GM21825 (cell line): ENCODE results near the gene WTAP.
A peak's percentile ranks its signal among the peaks of the same experiment; 100 is the strongest.
"Not testable (repeated sequence)": the region's sequence is repeated elsewhere in the genome, so short reads cannot be mapped to it uniquely, and the experiment has no call there.

ENCODE experiments used
- ATAC-seq: cut with Tn5 transposase; IDR thresholded peaks from one replicate; pipeline ENCODE4 v1.9.1; 2021; ENCODE audit warnings: mild to moderate bottlenecking, moderate library complexity; ENCODE audit not compliant: unreplicated experiment

The WTAP gene

DNA sequence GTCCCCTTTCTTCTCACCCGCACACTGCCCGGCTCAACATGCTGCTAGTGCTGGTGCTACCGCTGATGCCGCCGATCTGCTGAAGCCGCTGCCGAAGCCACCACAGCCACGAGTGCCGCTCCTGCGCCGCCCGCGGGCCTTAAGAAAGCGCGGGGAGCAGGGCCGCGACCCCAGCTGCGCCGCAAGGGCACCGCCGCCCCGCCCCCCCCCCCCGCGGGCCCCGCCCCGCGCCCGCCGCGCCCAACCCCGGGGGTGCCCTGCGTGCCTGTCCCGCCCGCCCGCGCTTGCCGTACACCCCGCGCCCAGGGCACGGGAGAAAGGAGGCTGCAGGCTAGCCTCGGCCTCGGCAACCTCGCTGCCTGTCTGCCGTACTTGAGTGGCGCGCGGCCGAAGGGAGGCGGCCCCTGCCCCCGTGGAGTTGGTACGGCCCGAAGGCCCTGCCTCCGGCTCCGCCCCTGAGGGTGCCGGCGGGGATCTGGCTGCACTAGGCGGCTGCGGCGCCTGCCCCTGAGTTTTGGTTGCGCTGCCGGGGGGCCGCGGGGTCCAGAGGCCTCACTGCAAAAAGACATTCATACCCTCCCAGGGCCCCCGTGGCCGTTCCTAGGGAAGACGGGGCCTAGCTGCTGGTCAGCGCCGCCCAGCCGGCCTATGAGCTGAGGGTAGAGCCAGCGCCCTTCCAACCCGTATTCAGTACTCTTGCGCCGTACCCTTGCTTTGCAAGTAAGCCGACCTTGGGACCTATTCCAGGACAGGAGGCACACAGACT is 34.0 kb upstream of the WTAP start, which contains the start of gene SOD2:
Gene SOD2 (minus strand): TSS at position 114 of the 766 bp plus-strand sequence. CDS start 74 bp downstream, at position 40.
- peak; percentile 76 for ATAC-seq

DNA sequence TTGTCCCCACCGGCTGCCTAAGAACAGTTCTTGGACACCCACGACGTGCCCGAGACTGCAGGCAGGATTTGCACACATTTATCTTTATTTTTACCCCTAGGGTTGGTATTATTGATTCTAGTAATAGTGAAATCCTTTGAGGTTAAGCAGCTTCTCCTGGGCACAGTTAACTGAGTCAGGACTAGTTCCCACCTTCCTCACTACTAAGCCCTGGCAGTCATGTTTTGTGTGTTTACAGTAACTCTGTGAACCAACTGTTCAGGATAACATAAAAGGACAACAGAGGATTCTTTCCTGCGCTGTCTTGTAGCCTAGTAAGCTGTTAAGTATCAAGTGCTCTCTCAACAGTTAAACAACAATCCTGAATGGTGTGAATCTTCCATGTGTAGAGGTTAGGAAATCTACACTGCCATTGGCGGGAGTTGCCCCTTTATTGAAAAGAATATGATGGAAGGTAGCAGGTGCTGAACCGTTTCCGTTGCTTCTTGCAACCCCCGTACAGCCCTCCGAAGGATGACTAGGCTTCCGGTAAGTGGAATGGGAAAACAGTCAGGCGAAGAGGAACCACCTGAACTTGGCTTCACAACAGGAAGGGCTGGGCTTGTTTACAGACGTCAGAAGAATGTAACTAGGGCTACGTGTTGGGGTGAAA is 33.3 kb upstream of the WTAP start:
- no peak for ATAC-seq

DNA sequence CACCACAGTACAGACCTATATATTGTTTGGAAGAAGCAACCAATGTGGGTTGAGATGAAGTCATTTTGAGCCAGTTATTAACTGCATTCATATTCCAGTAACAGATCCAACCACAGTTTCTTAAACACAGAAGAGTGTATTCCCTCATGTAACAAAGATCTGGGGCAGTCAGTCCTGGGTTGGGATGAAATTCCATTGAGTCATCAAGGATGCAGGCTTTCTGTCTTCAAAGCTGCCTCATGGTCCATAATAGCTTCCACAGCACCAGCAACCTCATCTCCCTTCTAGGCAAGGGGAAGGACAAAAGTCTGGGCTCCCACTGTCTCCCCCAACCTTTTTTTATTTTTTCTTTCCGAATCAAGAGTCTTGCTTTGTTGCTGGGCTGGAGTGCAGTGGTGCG is 31.3 kb upstream of the WTAP start:
- ATAC-seq: no peak

DNA sequence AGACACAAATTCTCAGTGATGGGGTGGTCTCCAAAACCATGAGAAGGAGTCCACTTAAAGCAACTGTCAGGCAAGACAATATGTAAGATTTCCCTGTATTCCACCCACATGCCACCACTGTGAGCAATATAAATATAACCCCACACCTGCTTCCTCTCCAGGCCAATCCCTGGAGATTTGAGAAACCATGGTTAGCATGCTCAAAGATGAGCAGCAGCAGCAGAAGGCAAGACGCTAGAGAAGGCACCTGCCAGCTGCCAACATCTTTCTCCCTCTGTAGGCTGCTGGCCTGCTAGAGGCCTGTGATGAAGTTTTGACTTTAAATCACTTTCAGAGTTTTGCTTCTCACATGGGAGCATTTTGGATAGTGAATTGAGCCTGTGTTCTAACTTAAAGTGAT is 26.3 kb upstream of the WTAP start:
- ATAC-seq: no peak

DNA sequence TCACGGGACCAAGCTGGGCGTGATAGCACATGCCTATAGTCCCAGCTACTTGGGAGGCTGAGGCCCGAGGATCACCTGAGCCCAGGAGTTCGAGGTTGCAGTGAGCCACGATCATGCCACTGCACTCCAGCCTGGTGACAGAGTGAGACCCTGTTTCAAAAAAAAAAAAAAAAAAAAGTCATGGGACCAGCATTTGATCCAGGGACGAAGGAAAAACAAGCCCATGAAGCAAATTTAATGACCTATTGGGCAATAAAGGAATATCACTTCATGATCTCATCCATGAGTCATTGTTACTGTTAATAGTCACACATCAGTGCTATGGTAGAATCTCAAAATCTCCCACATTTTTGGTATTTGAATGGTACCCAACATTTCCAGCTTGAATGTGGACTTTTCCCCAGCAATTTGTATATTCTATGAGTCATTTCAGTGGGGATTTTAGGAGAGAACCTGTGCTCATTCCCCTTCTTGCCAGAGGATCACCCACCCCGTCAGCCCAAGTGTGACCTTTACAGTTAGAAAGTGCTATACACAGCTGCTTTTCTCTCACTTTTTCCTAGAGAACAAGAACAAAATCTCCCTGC is 25.8 kb upstream of the WTAP start:
- ATAC-seq: no peak

DNA sequence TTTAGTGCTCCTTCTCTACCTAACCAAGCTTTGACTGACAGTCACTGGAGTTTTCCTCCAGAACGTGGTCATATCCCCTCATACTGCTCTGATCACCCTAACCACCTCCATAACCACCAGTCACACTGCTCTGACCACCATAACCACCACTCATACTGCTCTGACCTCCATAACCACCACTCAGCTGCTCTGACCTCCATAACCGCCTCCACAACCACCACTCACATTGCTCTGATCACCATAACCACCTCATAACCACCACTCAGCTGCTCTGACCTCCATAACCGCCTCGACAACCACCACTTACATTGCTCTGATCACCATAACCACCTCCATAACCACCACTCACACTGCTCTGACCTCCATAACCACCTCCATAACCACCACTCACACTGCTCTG is 16.7 kb upstream of the WTAP start:
- ATAC-seq: not testable (repeated sequence)

DNA sequence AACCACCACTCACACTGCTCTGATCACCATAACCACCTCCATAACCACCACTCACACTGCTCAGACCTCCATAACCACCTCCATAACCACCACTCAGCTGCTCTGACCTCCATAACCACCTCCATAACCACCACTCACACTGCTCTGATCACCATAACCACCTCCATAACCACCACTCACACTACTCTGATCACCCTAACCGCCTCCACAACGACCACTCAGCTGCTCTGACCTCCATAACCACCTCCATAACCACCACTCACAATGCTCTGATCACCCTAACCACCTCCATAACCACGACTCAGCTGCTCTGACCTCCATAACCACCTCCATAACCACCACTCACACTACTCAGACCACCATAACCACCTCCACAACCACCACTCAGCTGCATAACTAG is 14.9 kb upstream of the WTAP start:
- not testable (repeated sequence) for ATAC-seq

DNA sequence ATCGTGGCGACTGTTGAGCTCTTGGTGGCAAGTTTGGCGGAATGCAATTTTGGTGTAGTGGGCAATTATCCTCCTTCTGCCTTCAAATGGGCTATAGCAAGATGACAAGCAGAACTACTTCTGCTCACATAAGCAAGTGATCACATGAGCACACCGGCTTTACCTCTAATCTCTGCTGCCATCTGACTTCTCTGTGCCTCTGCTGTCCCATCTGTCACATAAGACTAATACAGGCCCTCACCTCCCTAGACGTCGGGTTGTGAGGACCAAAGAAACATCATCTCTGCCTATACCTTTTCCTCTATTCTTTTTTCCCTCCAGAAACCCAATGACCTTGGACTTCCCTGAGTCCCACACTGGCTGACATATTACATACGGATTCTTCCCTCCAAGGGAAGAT is 13.3 kb upstream of the WTAP start:
- no peak for ATAC-seq

DNA sequence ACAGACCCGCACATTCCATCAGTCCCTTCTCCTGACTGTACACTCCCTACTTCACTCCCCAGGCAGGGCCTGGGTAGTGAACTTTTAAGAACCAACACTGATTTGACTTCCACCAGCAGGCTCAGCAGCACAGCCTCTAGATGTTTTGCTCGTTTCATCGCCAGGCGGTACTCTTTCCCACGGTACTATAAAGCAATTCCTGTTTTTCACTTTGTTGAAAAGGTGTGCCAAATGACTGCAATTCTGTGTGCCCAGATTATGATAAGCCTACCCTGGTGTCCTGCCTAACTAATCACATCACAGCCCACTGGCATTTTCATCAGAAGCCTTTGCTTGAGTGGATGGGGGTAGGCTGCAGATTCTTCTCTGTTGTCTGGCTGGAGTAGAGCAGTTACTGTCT is 12.9 kb upstream of the WTAP start:
- ATAC-seq: no peak

DNA sequence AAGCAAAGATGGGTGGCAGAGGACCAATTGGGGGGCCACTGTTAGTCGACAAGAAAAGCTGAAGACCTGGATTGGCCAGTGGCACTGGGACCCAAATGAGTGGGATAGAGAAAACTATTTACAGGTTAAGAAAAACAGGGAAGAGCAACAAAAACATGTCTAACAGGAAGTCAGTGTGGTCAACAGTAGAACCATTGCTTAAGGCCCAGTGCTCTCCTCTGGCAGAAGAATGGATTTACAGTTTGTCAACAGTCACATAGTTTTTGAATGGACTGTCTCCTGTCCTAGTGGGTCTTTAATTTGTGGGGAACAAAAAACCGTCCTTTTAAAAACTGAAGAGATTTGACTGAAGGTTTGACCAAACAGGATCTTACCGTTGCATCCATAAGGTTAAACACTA is 12.1 kb upstream of the WTAP start:
- ATAC-seq: no peak

DNA sequence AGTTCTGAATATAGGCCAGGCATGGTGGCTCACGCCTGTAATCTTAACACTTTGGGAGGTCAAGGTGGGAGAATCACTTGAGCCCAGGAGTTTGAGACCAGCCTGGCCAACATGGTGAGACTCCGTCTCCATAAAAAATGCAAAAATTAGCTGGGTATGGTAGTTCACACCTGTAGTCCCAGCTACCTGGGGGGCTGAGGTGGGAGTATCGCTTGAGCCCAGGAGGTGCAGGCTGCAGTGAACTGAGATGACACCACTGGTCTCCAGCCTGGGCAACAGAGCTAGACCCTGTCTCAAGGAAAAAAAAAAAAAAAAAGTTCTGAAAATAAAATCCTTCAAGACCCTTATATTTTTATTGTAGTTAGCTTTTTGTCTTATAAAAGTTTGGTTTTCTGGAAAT is 11.7 kb upstream of the WTAP start:
- no peak for ATAC-seq

DNA sequence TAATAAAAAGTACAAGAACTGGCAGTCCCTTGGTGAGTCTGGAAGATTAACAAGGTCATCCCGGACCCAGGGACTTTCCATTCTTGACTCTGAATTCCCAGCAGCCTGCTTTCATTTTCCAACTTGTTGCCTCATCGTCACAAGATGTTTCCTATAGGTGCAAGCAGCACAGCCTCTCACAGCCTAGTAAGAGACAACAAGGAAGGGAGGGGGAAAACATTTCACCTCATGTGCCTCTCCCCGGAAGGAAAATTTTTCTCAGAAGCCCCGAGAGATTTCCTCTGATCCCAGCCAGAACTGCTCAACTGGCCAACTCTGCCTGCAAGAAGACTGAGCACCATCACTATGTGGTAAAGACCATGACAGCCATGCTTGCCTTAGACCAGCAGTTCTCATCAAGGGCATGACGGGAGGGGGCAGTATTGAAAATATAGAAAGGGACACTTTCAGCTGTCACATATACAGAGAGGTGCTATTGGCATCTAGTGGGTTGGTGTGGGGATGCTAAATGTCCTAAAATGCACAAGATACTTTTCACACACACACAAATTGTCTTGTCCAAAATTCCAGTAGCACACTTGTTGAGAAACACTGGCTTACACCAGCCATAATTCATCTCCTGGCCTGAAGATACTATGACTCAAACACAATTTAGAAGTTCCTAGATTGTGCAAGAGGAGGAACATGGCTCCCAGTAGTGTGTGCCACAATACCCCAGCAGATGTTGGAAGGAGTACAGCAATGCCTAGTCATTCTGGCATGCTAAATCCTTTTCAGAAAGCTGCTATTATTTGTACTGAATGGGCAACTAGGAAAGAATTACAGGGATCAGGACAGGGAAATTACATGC is 10.8 kb upstream of the WTAP start:
- ATAC-seq: no peak

DNA sequence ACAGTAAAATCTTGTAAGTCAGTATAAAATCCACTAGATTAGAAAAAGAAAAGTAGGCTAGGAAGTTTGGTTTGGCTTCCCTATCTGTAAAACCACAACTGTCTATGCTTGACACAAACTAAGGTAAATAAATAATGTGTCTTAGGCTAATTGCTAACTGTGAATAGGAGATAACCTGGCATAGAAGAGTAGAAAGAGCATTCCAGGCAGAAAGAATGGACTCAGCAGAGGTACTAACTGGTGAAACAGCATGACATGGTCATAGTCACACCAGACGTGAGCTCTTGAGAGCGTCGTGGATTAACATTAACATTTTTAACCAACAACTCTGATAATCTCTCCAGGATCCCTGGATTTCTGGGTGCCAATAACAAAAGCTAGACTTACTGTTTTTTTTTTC is 8.7 kb upstream of the WTAP start:
- ATAC-seq: no peak

DNA sequence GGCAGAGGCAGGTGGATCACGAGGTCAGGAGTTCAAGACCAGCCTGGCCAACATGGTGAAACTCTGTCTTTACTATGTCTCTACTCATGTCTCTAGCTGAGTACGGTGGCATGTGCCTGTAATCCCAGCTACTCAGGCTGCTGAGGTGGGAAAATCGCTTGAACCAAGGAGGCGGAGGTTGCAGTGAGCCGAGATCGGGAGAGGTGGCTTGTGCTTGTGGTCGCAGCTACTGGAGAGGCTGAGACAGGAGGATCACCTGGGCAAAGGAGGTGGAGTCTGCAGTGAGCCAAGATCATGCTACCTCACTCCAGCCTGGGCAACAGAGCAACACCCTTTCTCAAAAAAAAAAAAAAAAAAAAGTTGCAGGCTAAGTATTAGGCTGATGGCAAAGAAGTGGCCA is 8.0 kb upstream of the WTAP start:
- no peak for ATAC-seq

DNA sequence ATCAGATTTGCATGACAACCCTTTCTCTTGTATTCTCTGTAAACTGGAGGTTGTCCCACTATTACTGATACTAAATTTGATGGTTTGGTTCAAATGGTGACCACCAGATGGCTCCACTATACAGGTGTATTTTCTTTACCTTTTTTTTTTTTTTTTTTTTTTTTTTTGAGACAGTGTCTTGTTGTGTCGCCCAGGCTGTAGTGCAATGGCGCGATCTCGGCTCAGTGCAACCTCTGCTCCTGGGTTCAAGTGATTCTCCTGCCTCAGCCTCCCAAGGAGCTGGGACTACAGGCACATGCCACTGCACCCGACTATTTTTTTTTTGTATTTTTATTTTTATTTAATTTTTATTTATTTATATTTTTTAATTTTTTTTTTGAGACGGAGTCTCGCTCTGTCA is 6.6 kb upstream of the WTAP start:
- ATAC-seq: no peak

DNA sequence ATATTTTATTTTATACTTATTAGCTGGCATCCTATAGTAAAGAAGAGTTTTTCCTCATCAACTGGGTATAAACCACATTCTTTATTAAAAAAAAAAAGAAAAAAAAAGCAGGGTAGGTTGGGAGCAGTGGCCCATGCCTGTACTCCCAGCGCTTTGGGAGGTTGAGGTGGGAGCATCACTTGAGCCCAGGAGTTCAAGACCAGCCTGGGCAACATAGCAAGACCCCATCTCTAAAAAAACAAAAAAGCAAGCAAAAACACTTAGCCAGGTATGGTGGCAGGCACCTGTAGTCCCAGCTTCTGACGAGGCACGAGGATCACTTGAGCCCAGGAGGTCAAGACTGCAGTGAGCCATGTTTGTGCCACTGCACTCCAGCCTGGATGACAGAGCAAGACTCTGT is 5.3 kb upstream of the WTAP start:
- ATAC-seq: not testable (repeated sequence)

DNA sequence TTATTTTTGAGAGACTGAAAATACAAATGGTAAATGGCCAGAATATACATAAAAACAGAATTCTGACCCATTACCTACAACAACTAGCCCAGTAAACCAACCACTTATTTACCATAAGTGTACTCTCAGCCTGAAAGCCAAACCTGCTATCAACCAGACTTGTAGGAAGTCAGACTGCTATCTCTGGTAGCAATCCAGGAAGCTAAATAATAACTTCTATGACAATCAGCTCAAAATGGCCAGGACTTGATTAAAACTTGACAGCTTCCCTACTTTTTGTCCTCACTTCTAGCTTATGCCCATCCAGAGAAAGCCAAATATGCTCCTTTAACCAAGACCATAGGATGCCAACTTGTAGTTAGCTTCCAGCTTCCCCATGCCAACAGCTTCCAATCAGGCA is 4.7 kb upstream of the WTAP start:
- ATAC-seq: no peak

DNA sequence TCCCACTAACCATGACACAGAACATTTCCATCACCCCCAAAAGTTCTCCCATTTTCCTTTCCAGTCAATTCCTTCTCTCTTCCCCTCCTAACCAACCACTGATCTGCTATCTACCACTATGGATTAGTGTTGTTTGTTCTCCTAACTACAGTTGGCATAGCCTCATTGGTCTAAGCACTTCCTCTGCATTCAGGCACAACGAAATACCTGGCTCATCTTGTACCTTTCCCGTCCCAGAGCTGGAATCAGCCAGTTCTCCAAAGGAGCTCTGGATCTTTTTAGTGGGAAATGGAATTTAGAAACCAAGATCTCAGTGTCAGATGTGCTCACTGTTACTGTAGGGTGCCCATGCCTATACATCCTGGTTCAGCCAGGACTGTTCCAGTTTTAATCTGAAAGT is 4.0 kb upstream of the WTAP start:
- ATAC-seq: no peak

DNA sequence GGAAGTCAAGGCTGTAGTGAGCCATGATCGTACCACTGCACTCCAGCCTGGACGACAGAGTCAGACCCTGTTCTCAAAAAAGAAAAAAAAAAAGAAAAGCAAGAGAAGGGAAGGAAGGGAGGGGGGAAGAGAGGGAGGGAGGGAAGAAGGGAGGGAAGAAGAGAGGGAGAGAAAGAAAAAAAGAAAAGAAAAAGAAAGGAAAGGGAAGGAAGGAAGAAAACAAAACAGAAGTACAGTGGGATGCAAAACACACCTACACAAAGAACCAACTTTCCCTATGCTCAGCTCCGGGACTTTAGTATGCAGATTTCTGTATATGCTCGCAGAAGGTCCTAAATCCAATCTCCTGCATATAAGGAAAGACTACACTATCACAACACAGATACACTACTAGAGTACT is 2.5 kb upstream of the WTAP start:
- no peak for ATAC-seq

DNA sequence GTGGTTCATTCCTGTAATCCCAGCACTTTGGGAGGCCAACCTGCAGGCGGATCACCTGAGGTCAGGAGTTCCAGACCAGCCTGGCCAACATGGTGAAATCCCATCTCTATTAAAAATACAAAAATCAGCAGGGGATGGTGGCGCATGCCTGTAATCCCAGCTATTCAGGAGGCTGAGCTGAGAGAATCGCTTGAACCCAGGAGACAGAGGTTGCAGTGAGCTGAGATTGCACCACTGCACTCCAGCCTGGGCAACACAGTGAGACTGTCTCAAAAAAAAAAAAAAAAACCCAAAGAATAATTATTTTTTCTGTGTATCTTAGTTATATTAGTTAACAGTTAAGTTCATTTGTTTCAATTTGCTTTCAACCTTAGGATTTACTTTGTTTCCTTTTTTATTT is 2.1 kb upstream of the WTAP start:
- ATAC-seq: not testable (repeated sequence)

DNA sequence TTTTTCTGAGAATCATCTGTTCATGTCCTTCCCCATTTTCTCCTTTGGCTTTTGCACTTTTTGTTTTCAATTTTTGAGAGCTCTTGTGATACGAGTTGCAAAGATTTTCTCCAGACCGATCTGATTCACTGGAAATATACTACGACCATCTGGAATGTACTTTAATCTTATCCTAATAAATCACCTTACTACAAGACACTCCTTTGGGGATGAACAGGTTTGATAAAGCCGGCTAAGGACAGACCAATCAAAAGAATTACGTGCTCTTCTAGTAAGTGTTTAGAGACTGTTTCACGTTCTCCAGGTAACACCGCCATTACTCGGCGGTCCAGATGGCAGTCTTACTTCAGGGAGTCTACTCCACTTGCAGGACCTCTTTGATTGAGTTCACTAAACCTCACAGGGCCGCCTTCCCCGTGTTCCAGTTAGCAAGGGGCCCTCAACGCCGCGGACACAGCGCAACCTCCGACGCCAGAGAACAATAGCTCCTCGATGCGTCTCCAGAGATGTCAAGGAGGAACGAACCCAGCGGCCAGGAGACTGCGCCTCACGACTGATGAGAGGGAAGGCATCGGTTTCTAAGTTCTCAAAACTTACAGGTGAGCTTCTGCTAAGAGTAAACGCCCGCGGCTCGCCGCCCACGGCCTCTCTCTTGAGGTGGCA is 920 bp upstream of the WTAP start:
- ATAC-seq: peak; percentile 26
